RKO (cell line): ENCODE data around the gene LEKR1.
A peak's percentile ranks its signal among the peaks of the same experiment; 100 is the strongest.
"Not testable (repeated sequence)": the region's sequence is repeated elsewhere in the genome, so short reads cannot be mapped to it uniquely, and the experiment has no call there.

Experiments used
- DNase-seq: peaks from one replicate; pipeline ENCODE4 v3.0.0-alpha.2; 2016; ENCODE audit warnings: low spot score

The LEKR1 gene

GRCh38 chr3:156836701-156837100 lies 10.5 kb downstream of the LEKR1 start:
- no peak for DNase-seq

GRCh38 chr3:156837115-156837514 lies 11.0 kb downstream of the LEKR1 start:
- peak; percentile 57 for DNase-seq

DNA sequence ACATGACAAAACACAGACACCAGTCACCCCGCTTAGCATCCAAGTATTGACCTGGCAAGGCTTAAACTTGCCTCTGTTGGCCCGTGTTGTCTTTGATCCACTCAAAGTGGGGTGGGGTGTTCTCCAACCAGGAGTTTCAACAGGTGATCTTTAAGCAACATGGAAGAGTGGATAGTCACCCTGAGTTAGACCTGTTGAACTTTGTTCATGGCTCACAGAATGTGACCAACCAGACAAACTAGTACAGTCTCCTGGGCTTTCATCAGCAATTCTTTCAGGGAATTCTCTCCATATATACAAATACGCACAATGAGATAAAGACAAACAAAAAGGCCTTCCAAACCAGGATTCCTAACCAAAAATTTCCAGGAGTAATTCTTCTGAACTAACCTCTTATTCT lies 11.9 kb downstream of the LEKR1 start:
- DNase-seq, result no peak

- DNase-seq, result no peak
These were observed 14.9 kb downstream of the LEKR1 start for GRCh38 chr3:156840826-156841689.

- no peak for DNase-seq
These were observed 17.1 kb downstream of the LEKR1 start for GRCh38 chr3:156843071-156843808.

DNA sequence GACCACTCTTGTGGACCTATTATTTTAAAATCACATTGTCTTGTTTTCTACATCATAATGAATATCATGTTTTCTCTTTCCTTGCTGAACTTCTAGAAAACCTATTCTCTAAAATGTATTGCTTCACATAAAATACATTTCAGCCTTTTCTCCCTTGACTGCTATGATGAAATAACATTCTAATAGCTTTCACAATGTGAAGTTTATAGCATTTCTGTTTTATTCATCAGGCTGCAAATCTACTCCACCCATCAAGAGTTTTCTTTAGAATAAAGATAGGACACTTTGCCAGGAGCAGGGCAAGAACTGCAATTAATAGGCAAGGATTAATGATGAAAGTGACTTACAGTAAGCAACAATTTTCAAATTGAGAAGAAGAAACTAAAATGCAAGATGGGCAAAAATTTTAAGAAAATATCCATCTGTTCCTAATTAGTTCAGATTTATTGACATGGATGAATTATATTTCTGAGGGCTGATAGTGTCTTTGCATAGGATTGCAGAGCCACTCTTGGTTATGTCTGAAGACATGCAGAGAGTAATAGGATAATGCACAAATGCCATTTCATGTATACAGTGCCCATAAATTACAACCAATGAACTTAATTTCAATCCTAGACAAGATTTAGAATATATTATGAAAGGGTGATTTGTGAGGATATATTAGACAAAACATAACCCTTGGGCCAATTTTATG lies 21.7 kb downstream of the LEKR1 start:
- no peak for DNase-seq

- DNase-seq, result no peak
These were observed 33.4 kb downstream of the LEKR1 start for GRCh38 chr3:156859578-156859977.

- no peak for DNase-seq
These were observed 34.7 kb downstream of the LEKR1 start for GRCh38 chr3:156860873-156861272.

- peak; percentile 15 for DNase-seq
These were observed 36.2 kb downstream of the LEKR1 start for GRCh38 chr3:156862338-156862737.

GRCh38 chr3:156865732-156866131 lies 39.6 kb downstream of the LEKR1 start:
- no peak for DNase-seq

GRCh38 chr3:156867174-156867573 lies 41.0 kb downstream of the LEKR1 start:
- no peak for DNase-seq

GRCh38 chr3:156867920-156868319 lies 41.8 kb downstream of the LEKR1 start:
- DNase-seq, result no peak

- no peak for DNase-seq
These were observed 47.8 kb downstream of the LEKR1 start for GRCh38 chr3:156873906-156874305.

GRCh38 chr3:156879491-156879890 lies 53.3 kb downstream of the LEKR1 start:
- not testable (repeated sequence) for DNase-seq

DNA sequence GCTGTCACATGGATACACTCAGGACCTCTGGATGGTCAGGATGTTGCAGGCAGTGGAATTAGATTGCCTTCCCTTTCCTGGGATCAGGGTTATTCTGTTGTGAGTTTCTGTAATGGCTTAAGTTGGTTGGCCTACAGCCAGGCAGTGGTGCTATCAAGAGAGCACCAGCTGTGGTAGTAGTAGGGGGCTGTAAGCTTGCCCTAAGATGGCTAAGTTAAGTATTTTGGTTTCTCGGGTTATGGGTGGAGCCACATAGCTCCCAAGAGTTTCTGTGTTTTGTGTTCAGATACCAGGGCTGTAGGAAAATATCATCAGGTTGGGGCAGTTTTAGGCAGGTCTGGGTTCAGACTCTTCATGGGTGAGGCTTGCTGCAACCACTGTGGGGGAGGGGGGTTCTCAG lies 59.6 kb downstream of the LEKR1 start:
- no peak for DNase-seq

GRCh38 chr3:156888176-156888575 lies 62.0 kb downstream of the LEKR1 start:
- no peak for DNase-seq

GRCh38 chr3:156888576-156888975 lies 62.4 kb downstream of the LEKR1 start:
- no peak for DNase-seq

- DNase-seq, result peak; percentile 60
These were observed 66.5 kb downstream of the LEKR1 start for GRCh38 chr3:156892701-156893100.

DNA sequence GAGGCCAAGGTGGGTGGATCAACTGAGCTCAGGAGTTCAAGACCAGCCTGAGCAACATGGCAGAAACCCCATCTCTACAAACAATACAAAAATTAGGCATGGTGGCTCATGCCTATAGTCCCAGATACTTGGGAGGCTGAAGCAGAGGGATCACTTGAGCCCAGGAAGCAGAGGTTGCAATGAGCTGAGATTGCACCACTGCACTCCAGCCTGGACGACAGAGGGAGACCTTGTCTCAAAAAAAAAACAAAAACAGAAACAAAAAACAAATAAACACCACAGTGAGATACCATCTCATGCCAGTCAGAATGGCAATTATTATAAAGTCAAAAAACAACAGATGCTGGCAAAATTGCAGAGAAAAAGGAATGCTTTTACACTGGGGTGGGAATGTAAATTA lies 69.2 kb downstream of the LEKR1 start:
- DNase-seq, result not testable (repeated sequence)

GRCh38 chr3:156897851-156898250 lies 71.7 kb downstream of the LEKR1 start:
- not testable (repeated sequence) for DNase-seq

- DNase-seq, result no peak
These were observed 72.2 kb downstream of the LEKR1 start for GRCh38 chr3:156898296-156898880.

DNA sequence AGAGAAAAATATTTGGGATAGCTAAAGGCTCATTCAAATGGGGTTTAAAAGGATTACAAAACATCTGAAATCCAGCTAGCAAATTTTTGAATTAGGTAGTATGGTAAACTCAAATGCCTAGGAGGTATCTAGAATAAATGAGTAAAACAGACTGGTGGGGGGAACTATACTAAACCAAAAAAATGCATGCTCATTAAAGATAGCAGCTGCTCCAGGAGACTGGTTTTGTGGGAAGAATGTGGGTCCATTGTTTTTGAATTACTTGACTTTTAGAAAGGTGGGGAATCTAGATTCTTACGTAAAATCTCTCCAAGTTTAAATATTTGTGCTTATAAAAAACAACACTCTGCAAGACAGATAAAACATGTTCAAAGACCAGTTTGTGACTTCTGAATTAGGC lies 73.8 kb downstream of the LEKR1 start:
- DNase-seq, result no peak
